Umbilical cord (tissue), 2 donors: Measurements from ENCODE around the gene PPM1K. TPM values are rescaled to one million over a fixed set of nuclear protein-coding genes. Genes with fewer than 3 reads are reported as not detected.
A peak's percentile ranks its signal among the peaks of the same experiment; 100 is the strongest.

Source experiments
- DNase-seq: peaks from one replicate; pipeline ENCODE4 v3.0.0-alpha.2; 2015; ENCODE audit warnings: low spot score
- total RNA-seq: library from RNA; depleted of rRNA; stranded (reverse); fragments of >200 nt; gene quantifications from one replicate; pipeline ENCODE4 v1.2.3, GENCODE V29; 2014; ENCODE audit warnings: low replicate concordance; ENCODE audit not compliant: insufficient read depth

PPM1K gene
- total RNA-seq, 1 donor from 2014 or later: 36.8 TPM

GRCh38 chr4:88276952-88277710 lies 7.2 kb downstream of the PPM1K start:
- DNase-seq: no peak

DNA sequence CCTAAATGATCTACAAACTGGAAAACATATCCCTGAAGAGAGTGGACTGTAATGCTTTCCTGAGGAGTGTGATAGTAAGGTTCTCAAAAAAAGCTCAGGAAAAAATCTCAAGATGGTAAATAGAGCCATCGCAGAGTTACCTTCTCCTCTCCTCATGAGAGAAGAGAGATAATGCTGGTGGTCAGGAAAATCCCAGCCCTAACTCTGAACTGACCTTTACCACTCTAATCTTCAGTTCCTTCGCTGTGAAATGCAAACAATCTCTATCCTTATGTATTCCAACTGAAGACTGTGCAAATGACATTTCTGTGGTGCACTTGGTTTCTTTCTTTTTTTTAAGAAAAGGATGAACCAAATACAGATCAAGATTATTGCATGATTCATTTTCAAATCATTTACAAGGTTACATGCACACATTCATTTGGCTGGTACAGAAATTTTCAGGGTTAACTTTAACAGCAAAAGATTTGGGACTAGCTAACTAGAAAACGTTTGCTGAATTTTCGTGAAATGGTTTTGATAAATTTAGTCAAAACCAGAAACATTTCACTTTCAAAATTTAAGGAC lies 8.3 kb downstream of the PPM1K start:
- no peak for DNase-seq

GRCh38 chr4:88275516-88275915 lies 8.8 kb downstream of the PPM1K start:
- DNase-seq: no peak

- no peak for DNase-seq
These were observed 15.4 kb downstream of the PPM1K start for GRCh38 chr4:88268913-88269312.

DNA sequence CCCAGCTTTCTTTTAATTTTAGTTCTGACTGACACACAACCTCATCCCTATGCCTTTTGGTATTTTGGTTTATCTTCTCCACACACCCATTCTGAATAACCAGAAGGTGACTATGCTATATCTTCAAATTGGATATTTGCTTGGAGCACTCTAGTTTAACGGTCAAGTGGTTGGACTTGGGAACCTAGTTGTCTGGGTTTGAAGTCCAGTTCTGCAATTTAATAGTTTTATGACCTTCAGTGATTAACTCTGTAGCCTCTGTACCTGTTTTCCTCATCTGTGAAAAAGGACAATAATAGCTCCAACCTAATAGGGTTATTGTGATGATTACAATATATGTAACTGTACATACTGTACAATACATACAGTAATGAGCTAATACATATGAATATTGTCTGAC lies 20.0 kb downstream of the PPM1K start:
- no peak for DNase-seq

DNA sequence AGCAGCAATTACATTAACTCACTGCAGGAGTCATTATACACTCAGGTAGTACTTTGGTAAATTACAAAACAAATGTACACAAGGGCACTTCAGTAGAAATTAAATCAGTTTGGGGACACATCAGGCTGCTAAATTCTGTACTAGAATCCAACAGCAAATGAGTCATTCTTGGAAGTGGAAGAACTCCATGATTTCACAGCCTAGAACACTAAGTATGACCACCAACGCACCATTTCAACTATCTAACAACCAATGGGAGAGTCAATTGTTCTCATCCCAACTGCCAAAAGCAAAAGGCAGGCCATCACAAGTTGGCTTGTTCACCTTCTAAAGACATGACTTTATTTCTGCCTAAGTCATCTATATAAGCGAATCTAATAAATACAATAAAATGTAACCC lies 26.6 kb downstream of the PPM1K start:
- DNase-seq: no peak

GRCh38 chr4:88255111-88255510 lies 29.2 kb downstream of the PPM1K start:
- no peak for DNase-seq

DNA sequence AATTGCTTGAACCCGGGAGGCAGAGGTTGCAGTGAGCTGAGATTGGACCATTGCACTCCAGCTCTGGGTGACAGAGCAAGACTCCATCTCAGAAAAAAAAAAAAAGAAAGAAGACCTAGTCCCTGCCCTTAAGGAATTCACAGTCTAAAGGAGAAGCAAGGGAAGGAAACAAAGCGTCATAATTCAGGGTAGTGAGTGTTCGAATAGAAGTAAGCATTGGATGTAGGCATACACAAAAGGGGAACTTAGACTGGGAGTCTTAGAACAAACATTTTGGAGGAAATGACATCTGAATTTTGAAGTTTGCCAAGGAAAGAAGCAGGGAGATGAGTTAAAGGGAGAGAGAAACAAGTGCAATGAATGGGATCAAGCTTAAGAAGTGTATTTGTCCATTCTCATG lies 32.4 kb downstream of the PPM1K start:
- no peak for DNase-seq

DNA sequence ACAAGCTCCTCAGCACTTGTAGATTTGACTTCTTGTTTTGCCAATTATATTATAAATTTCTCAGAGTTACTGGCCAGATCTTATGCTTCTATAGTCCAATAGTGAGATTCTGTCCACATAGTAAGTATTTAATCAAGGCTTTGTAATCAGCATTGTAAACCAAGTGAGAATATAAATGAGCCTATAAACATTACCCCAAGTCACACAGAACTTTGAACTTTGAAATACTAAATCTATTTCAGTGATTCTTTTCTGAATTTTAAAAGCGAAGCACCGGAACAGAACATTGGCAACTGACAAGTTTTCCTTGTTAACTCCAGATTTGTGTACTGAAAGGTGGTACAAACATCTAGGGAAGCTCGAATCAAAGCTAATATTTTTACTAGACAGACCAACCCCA lies 37.2 kb downstream of the PPM1K start:
- DNase-seq: no peak

GRCh38 chr4:88246600-88246999 lies 37.8 kb downstream of the PPM1K start:
- DNase-seq: no peak

DNA sequence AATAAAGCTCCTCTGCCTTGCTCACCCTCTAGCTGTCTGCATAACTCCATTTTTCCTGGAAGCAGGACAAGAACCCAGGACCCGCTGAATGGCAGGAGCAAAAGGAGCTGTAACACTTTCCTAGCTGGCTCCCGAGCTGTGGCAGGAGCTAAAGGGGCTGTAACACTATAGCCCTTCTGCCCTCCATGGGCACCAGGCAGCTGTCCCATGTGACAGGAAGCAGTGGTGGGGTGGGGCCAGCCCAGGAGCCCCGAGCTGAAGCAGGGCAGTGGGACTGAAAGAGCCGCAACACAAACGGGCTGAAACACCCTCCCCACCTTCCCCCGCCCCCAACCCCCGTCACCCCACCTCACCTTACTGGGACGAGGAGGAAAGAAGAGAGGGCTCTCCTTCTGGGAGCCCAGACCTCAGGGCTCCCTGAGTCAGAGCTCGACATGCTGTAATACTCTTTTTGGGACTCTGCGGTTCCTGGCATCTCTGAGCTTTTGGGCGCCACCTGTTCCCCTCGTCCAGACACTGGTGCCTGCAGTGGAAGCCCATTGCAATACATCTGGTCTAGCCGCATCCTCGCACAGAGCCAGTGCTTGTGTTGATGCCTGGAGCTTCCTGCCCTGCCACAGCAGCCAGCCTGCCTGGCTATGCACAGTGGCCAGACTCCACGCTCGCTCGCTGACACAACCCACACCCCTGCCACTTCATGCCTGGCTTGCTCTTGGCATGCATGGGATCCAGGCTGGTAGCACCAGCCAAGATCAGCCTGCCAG lies 39.4 kb downstream of the PPM1K start:
- no peak for DNase-seq

GRCh38 chr4:88244056-88244455 lies 40.3 kb downstream of the PPM1K start:
- no peak for DNase-seq

- DNase-seq: no peak
These were observed 42.2 kb downstream of the PPM1K start for GRCh38 chr4:88242144-88242543.

DNA sequence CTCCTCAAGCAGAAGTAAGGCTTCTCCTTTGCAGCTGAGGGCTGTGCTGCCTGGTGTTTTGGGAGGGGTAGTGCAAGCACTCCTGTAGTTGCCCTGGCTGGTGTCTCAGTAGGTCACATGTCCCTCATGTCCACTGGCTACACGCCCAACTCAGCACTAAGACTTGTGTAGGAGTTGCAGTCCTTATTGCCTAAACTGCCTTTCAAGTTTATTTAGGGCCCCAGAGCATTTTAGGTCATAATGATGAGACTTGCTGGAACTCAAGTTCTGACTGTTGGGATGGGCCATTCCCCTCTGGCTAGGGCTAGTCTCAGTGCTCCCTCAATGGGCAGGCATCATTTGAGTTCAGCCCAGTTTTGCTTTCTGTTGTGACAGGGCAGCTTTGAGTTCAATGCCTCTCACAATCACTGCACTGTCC lies 44.1 kb downstream of the PPM1K start:
- no peak for DNase-seq

- peak; percentile 52 for DNase-seq
These were observed 53.2 kb downstream of the PPM1K start for GRCh38 chr4:88230969-88231771.

GRCh38 chr4:88230461-88230891 lies 53.9 kb downstream of the PPM1K start:
- DNase-seq: no peak

GRCh38 chr4:88227734-88228133 lies 56.6 kb downstream of the PPM1K start:
- DNase-seq: no peak

GRCh38 chr4:88226143-88226542 lies 58.2 kb downstream of the PPM1K start:
- no peak for DNase-seq

DNA sequence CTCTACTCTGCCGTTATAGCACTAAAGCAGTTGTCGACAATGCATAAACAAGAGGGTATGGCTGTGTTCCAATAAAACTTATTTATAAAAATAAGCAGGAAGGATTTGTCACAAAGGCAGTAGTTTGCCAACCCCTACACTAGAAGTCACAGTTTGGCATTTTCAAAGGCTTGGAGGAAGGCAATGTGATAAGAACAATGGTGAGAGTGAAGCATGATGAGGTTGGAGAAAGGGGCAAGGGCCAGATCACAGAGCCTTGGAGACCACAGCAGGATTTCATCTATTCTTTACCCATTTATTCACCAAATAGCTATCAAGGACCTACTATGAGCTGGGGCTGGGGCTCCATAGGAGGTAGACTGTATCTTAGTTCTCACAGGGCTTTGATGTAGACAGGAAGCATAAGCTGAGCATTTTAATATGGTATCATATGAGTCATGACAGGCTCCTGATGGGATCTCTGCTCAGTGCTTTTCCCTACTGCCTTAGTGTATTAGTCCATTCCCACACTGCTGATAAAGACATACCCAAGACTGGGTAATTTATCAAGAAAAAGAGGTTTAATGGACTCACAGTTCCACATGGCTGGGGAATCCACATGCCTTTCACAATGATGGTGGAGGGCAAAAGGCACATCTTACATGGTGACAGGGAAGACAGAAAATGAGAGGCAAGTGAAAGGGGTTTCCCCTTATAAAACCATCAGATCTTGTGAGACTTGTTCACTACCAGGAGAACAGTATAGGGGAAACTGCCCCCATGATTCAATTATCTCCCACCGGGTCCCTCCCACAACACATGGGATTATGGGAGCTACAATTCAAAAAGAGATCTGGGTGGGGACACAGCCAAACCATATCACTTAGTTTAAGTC lies 58.9 kb downstream of the PPM1K start:
- DNase-seq: no peak

- no peak for DNase-seq
These were observed 60.8 kb downstream of the PPM1K start for GRCh38 chr4:88223516-88223915.

GRCh38 chr4:88219099-88219498 lies 65.3 kb downstream of the PPM1K start:
- DNase-seq: peak; percentile 57
